Dermis microvascular lymphatic vessel endothelial cell (primary cell): ENCODE results near the gene PLB1. TPM values are rescaled to one million over a fixed set of nuclear protein-coding genes. Genes with fewer than 3 reads are reported as not detected.

Experiments
- DNase-seq, 2 donors: peaks; one replicate each; pipeline versions ENCODE4 v3.0.0 to v3.0.0-alpha.2; 2010; ENCODE audit warnings: low read depth in 2 of 2
- total RNA-seq: library from RNA; depleted of rRNA; stranded (reverse); fragments of >200 nt; gene quantifications from 2 replicates; pipeline ENCODE4 v1.2.1, GENCODE V29; 2014

Gene PLB1
- total RNA-seq, 1 donor from 2014 or later = 0.26 TPM

GRCh38 chr2:28564346-28564745, 68.5 kb downstream of the PLB1 start:
- DNase-seq = no peak

GRCh38 chr2:28565033-28565432, 69.2 kb downstream of the PLB1 start:
- no peak for DNase-seq

- peak in 1 of 2 donors; percentile 6 for DNase-seq
Measured at GRCh38 chr2:28565720-28566295, 69.9 kb downstream of the PLB1 start.

- peak; percentile 43 to 82 for DNase-seq
Measured at GRCh38 chr2:28566521-28567041, 70.7 kb downstream of the PLB1 start.

GRCh38 chr2:28567061-28567471, 71.2 kb downstream of the PLB1 start:
- no peak for DNase-seq

- DNase-seq = no peak
Measured at GRCh38 chr2:28568036-28568435, 72.2 kb downstream of the PLB1 start.

GRCh38 chr2:28568533-28568932, 72.7 kb downstream of the PLB1 start:
- DNase-seq = no peak

GRCh38 chr2:28570431-28570830, 74.6 kb downstream of the PLB1 start:
- DNase-seq = no peak

- peak in 1 of 2 donors; percentile 17 for DNase-seq
Measured at GRCh38 chr2:28576714-28577113, 80.9 kb downstream of the PLB1 start.

- DNase-seq = no peak
Measured at GRCh38 chr2:28577791-28578680, 82.2 kb downstream of the PLB1 start.

- no peak for DNase-seq
Measured at GRCh38 chr2:28578774-28579173, 82.9 kb downstream of the PLB1 start.

GRCh38 chr2:28579606-28580005, 83.7 kb downstream of the PLB1 start:
- DNase-seq = no peak

- DNase-seq = no peak
Measured at GRCh38 chr2:28580078-28580477, 84.2 kb downstream of the PLB1 start.

GRCh38 chr2:28581312-28581711, 85.5 kb downstream of the PLB1 start:
- DNase-seq = no peak

- DNase-seq = no peak
Measured at GRCh38 chr2:28582152-28582551, 86.3 kb downstream of the PLB1 start.

GRCh38 chr2:28582595-28582994, 86.7 kb downstream of the PLB1 start:
- DNase-seq = no peak

- peak; percentile 66 to 96 for DNase-seq
Measured at GRCh38 chr2:28583899-28584553, 88.2 kb downstream of the PLB1 start.

GRCh38 chr2:28586867-28587266, 91.0 kb downstream of the PLB1 start:
- DNase-seq = no peak

- no peak for DNase-seq
Measured at GRCh38 chr2:28587526-28588291, 91.8 kb downstream of the PLB1 start.

- DNase-seq = peak in 1 of 2 donors; percentile 16
Measured at GRCh38 chr2:28588292-28588670, 92.4 kb downstream of the PLB1 start.

- DNase-seq = no peak
Measured at GRCh38 chr2:28589746-28590463, 94.0 kb downstream of the PLB1 start.
